Retinal pigment epithelial cell (primary cell): ENCODE data around the gene NCMAP.
A peak's percentile ranks its signal among the peaks of the same experiment; 100 is the strongest.

ENCODE experiments used
- DNase-seq: peaks from one replicate; pipeline ENCODE4 v3.0.0-alpha.2; 2010; ENCODE audit warnings: low read depth
- H3K4me3 ChIP-seq: 2 replicates; pipeline ENCODE4 v1.5.1; 2011; ENCODE audit warnings: mild to moderate bottlenecking, low read length, control low read depth, moderate library complexity
- CTCF ChIP-seq: conservative IDR thresholded peaks from 2 replicates; pipeline ENCODE4 v1.5.1; 2011; ENCODE audit warnings: low read depth, low read length, control low read depth, inconsistent platforms

The NCMAP gene

GRCh38 chr1:24620678-24621077 is 64.8 kb downstream of the NCMAP start:
- no peak for DNase-seq
- no peak overlapping the region for H3K4me3 ChIP-seq
- no peak for TF ChIP-seq CTCF

- no peak for TF ChIP-seq CTCF
- no peak for DNase-seq
- no peak overlapping the region for H3K4me3 ChIP-seq
These were observed 65.2 kb downstream of the NCMAP start for GRCh38 chr1:24621121-24621520.

GRCh38 chr1:24622218-24622617 is 66.3 kb downstream of the NCMAP start:
- no peak for TF ChIP-seq CTCF

GRCh38 chr1:24632832-24633175 is 76.9 kb downstream of the NCMAP start:
- no peak for DNase-seq
- H3K4me3 ChIP-seq = no peak overlapping the region
- TF ChIP-seq CTCF = no peak

More at GRCh38 chr1:24622218-24622617, 66.3 kb downstream of the NCMAP start:
- no peak overlapping the region for H3K4me3 ChIP-seq
- DNase-seq = no peak

GRCh38 chr1:24635195-24635843 is 79.4 kb downstream of the NCMAP start:
- H3K4me3 ChIP-seq = no peak overlapping the region
- DNase-seq = peak; percentile 45
- peak; percentile 65 for TF ChIP-seq CTCF

- DNase-seq = no peak
- TF ChIP-seq CTCF = no peak
- H3K4me3 ChIP-seq = no peak overlapping the region
These were observed 80.9 kb downstream of the NCMAP start for GRCh38 chr1:24636661-24637357.

- no peak overlapping the region for H3K4me3 ChIP-seq
- DNase-seq = no peak
- no peak for TF ChIP-seq CTCF
These were observed 83.2 kb downstream of the NCMAP start for GRCh38 chr1:24639094-24639493.
